Right cardiac atrium (tissue), 5 donors: Measurements from ENCODE around the gene NAA30. TPM values are rescaled to one million over a fixed set of nuclear protein-coding genes. Genes with fewer than 3 reads are reported as not detected.
"Not testable (repeated sequence)": the region's sequence is repeated elsewhere in the genome, so short reads cannot be mapped to it uniquely, and the experiment has no call there.

ENCODE experiments used
- ATAC-seq, 2 donors: fragments of 200-7000 bp; cut with Tn5 transposase; one replicate each; pipeline versions ENCODE4 v1.8.0 to v1.9.1; 2020; ENCODE audit warnings: moderate library complexity in 2 of 2, mild to moderate bottlenecking in 1 of 2
- DNase-seq, 3 donors: peaks; one replicate each; pipeline ENCODE4 v3.0.0-alpha.2; 2020
- H3K27ac ChIP-seq: one replicate; pipeline ENCODE4 v1.5.1; 2013; ENCODE audit warnings: mild to moderate bottlenecking, low read length, control low read depth, moderate library complexity
- H3K27me3 ChIP-seq: one replicate; pipeline ENCODE4 v1.6.1; 2013; ENCODE audit not compliant: control insufficient read depth, insufficient read depth
- H3K4me1 ChIP-seq: one replicate; pipeline ENCODE4 v1.6.1; 2013; ENCODE audit warnings: low read length; ENCODE audit not compliant: control insufficient read depth, insufficient read depth
- H3K4me3 ChIP-seq: one replicate; pipeline ENCODE4 v1.5.1; 2013; ENCODE audit warnings: low read length, control low read depth
- H3K9me3 ChIP-seq: one replicate; pipeline ENCODE4 v1.6.1; 2013; ENCODE audit warnings: low read length; ENCODE audit not compliant: control insufficient read depth
- WGBS: extraction: QIAGEN DNeasy Blood & Tissue Kit; methylation state at CpG from one replicate; pipeline ENCODE4 v1.1.7; 2013; 5-methylcytosine and 5-hydroxymethylcytosine counted together
- intact Hi-C, 4 donors: fragments of 100-400 bp; cut with DNase I; formaldehyde crosslinking; loops; one replicate each; pipeline versions ENCODE4 v1.11.0 to v1.14.0; 2022 to 2023
- long read RNA-seq, 4 donors: library from polyadenylated mRNA; unstranded; transcript quantifications; one replicate each; pipeline ENCODE4 v2.0.0, GENCODE V29; 2020 to 2021
- polyA plus RNA-seq: library from polyadenylated mRNA; stranded (reverse); fragments of 200-250 nt; gene quantifications from one replicate; pipeline ENCODE4 v1.2.3, GENCODE V29; 2013
- total RNA-seq, 4 donors: library from RNA; stranded (reverse); fragmentation: NEBNext Ultra II Directional; extraction: Animal tissue kit (Norgen Biotek cat#: 25700); gene quantifications; one replicate each; pipeline ENCODE4 v1.2.1, GENCODE V29; 2021
- donor health status: healthy with polysubstance abuse.
- donor health status: DM: no; HTN: yes; CAD: no.
- donor health status: DM: no; HTN: no; CAD: no.
- donor health status: DM: no; HTN: yes; CAD: no; lungs with severe emphysema.
- donor health status: DM: yes; HTN: yes; CAD: no.

Gene NAA30
- total RNA-seq = 10 to 100 TPM; 20.3 to 23.8 (median 23.3) TPM
- 9.1 TPM for polyA plus RNA-seq
- long read RNA-seq, donor 1, full-length matches to known transcripts = 77 of 111 reads
- long read RNA-seq, donor 1, partial matches to known transcripts = 30 of 111 reads
- long read RNA-seq, donor 1, other reads (novel, unspliced or antisense) = 4 of 111 reads
- long read RNA-seq, donor 2, full-length matches to known transcripts = 27 of 38 reads
- long read RNA-seq, donor 2, partial matches to known transcripts = 10 of 38 reads
- long read RNA-seq, donor 2, other reads (novel, unspliced or antisense) = 1 of 38 reads
- long read RNA-seq, donor 3, full-length matches to known transcripts = 18 of 47 reads
- long read RNA-seq, donor 3, partial matches to known transcripts = 24 of 47 reads
- long read RNA-seq, donor 3, other reads (novel, unspliced or antisense) = 5 of 47 reads
- long read RNA-seq, donor 4, full-length matches to known transcripts = 23 of 38 reads
- long read RNA-seq, donor 4, partial matches to known transcripts = 13 of 38 reads
- long read RNA-seq, donor 4, other reads (novel, unspliced or antisense) = 2 of 38 reads

DNA sequence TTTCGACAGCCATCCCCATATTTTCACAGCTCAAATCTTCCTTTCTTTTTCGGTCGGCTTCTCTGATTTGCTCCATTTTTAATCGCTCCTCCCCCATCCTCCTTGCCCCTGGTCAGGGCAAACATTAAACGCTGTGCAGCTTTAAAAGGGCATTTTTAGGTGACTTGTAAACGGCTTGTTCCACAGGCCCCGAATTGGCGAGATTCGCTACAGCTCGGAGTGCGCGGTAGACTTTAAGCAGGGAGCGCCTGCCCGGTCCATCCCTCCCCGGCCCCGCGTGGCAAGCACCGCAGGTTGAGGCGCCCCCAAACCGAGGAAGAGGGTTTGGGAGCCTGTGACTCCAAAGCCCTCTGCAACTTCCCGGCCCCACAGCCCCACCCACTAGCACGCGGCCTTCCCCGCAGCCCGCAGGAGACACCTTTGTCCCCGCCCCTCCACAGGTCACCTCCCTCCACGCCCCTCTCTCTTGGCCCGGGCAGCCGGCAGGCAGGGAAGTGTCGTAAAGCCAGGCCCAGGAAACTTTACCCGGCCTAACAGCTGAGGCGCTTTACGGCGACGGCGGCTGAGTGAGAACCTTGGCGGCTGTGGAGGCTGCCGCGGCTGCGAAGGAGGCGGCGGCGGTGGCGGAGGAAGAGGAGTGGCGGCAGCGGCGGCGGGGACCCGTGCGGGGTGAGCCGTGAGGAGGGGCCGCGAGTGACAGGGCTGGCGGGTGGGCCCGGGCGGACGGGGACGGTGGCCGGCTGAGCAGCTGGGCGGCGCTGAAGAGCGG lies at the start of gene NAA30:
TSS of gene NAA30 (plus strand) at position 550 of the 769 bp plus-strand sequence. CDS start 372 bp downstream, outside the sequence.
- Histone ChIP-seq H3K4me3 (peak within 1 kb of the TSS; percentile 70), H3K4me1 (peaks cover 3% of the 10 kb centered on the region), H3K9me3 (no peaks in the 10 kb centered on the region), H3K27me3 (no peaks in the 10 kb centered on the region), H3K27ac (peak within 1 kb of the TSS; percentile 64)
- WGBS = under 1% methylated on average over 62 of the region's 62 CpGs
- intact Hi-C loops = no loop called here
- ATAC-seq (peak; percentile 97 to 98), DNase-seq (peak; percentile 95 to 98 (median 97))

DNA sequence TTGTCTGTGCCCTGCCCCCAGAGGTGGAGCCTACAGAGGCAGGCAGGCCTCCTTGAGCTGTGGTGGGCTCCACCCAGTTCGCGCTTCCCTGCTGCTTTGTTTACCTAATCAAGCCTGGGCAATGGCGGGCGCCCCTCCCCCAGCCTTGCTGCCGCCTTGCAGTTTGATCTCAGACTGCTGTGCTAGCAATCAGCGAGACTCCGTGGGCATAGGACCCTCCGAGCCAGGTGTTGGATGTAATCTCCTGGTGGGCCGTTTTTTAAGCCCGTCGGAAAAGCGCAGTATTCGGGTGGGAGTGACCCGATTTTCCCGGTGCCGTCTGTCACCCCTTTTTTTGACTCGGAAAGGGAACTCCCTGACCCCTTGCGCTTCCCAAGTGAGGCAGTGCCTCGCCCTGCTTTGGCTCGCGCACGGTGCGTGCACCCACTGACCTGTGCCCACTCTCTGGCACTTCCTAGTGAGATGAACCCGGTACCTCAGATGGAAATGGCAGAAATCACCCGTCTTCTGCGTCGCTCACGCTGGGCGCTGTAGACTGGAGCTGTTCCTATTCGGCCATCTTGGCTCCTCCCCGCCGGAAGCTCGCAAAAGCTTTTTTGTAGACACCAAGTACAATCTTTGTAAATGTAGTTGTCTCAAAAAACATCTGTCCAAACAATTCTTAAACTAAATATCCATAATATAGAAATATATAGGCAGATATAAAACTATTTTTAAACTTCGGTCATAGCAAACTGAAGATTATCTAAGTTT lies 46.7 kb upstream of the NAA30 start:
- H3K27ac ChIP-seq, H3K4me1 ChIP-seq, H3K27me3 ChIP-seq, intact Hi-C loops, ATAC-seq, H3K4me3 ChIP-seq, DNase-seq, H3K9me3 ChIP-seq: not testable (repeated sequence)
- WGBS = 72% methylated on average over 33 of the region's 34 CpGs

GRCh38 chr14:57345106-57345505 lies 45.3 kb upstream of the NAA30 start:
- ATAC-seq = no peak
- WGBS = 83% methylated on average over 9 of the region's 9 CpGs
- H3K27me3 ChIP-seq = no peaks in the 10 kb centered on the region
- intact Hi-C loops = no loop called here
- H3K4me3 ChIP-seq = no peak overlapping the region
- no peaks in the 10 kb centered on the region for H3K9me3 ChIP-seq
- no peaks in the 10 kb centered on the region for H3K4me1 ChIP-seq
- no peak overlapping the region for H3K27ac ChIP-seq
- DNase-seq = no peak

- DNase-seq = no peak
- WGBS = 53% methylated on average over 2 of the region's 2 CpGs
- Histone ChIP-seq H3K27ac (no peak overlapping the region), H3K4me3 (no peak overlapping the region), H3K9me3 (no peaks in the 10 kb centered on the region), H3K4me1 (no peaks in the 10 kb centered on the region), H3K27me3 (no peaks in the 10 kb centered on the region)
- intact Hi-C loops = no loop called here
- ATAC-seq = no peak
Observed at GRCh38 chr14:57346741-57347140, 43.6 kb upstream of the NAA30 start.

GRCh38 chr14:57352396-57353170 lies 37.8 kb upstream of the NAA30 start:
- H3K27me3 ChIP-seq = no peaks in the 10 kb centered on the region
- 60% methylated on average over 9 of the region's 9 CpGs for WGBS
- DNase-seq (no peak), ATAC-seq (no peak)
- no peak overlapping the region for H3K27ac ChIP-seq
- H3K9me3 ChIP-seq = no peaks in the 10 kb centered on the region
- intact Hi-C loops = no loop called here
- no peak overlapping the region for H3K4me3 ChIP-seq
- H3K4me1 ChIP-seq = no peaks in the 10 kb centered on the region

DNA sequence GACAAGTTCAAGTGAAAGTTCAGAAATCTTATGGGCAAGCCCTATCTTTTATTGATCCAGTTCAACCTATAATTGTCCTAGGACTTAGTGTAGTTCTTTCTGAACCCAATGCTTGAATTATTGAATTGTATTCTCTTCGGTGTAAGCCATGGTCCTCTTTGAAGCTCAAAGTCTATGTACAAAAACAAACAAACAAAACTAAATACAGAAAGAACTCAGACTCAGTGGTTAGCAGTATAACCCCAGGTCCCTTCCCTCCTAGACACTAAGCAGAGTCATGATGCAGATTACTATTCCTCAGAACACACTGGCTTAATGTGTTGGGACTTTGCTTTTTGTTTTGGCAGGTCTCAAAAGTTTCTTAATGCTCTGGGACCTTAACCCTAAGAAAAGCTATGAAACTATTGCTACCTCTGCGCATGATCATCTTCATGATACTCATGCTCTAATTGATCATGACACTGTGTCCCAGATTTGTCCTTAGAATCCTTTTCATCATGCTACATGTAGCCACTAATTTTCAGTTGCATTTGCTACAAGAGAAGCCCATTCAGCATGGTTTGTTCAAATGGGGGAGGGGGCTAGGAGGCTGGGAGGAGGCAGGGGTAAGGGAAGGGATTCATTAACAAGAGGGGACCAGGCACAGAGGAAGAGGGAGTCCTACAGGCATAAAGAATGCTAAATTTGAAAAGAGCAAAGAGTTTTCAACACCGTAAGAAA lies 35.1 kb upstream of the NAA30 start:
- no peaks in the 10 kb centered on the region for H3K4me1 ChIP-seq
- no peak overlapping the region for H3K27ac ChIP-seq
- H3K4me3 ChIP-seq = no peak overlapping the region
- no peak for ATAC-seq
- WGBS = 63% methylated on average over 3 of the region's 3 CpGs
- DNase-seq = no peak
- no peaks in the 10 kb centered on the region for H3K27me3 ChIP-seq
- intact Hi-C loops = no loop called here
- no peaks in the 10 kb centered on the region for H3K9me3 ChIP-seq

- ATAC-seq (no peak), DNase-seq (no peak)
- no peaks in the 10 kb centered on the region for H3K27me3 ChIP-seq
- no peak overlapping the region for H3K4me3 ChIP-seq
- no peaks in the 10 kb centered on the region for H3K4me1 ChIP-seq
- intact Hi-C loops = no loop called here
- H3K9me3 ChIP-seq = no peaks in the 10 kb centered on the region
- no peak overlapping the region for H3K27ac ChIP-seq
Observed at GRCh38 chr14:57362361-57362760, 28.0 kb upstream of the NAA30 start.

DNA sequence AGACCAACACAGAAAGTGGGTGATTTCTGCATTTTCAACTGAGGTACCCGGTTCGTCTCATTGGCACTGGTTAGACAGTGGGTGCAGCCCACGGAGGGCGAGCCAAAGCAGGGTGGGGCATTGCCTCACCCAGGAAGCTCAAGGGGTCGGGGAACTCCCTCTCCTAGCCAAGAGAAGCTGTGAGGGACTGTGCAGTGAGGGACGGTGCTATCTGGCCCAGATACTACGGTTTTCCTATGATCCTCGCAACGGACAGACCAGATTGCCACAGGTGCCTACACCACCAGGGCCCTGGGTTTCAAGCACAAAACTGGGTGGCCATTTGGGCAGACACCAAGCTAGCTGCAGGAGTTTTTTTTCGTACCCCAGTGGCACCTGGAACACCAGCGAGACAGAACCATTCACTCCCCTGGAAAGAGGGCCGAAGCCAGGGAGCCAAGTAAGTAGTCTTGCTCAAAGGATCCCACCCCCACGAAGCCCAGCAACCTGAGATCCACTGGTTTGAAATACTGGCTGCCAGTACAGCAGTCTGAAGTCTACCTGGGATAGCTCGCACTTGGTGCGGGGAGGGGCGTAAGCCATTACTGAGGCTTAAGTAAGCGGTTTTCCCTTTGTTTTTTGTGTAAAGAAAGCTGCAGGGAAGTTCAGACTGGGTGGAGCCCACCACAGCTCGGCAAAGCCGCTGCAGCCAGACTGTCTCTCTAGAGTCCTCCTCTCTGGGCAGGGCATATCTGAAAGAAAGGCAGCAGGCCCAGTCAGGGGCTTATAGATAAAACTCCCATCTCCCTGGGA lies 25.5 kb upstream of the NAA30 start:
- intact Hi-C loops = no loop called here
- H3K4me3 ChIP-seq = no peak overlapping the region
- no peaks in the 10 kb centered on the region for H3K9me3 ChIP-seq
- H3K27me3 ChIP-seq = no peaks in the 10 kb centered on the region
- no peak for ATAC-seq
- H3K4me1 ChIP-seq = no peaks in the 10 kb centered on the region
- DNase-seq = no peak
- no peak overlapping the region for H3K27ac ChIP-seq
- WGBS = 68% methylated on average over 19 of the region's 19 CpGs

DNA sequence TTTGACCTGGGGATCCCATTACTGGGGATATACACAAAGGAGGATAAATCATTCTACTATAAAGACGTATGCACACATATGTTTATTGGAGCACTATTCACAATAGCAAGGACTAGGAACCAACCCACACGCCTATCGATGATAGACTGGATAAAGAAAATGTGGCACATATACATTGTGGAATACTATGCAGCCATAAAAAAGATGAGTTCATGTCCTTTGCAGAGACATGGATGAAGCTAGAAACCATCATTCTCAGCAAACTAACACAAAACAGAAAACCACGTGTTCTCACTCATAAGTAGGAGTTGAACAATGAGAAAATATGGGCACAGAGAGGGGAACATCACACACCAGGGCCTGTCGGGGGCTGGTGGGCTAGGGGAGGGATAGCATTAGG lies 20.2 kb upstream of the NAA30 start:
- H3K9me3 ChIP-seq, H3K4me1 ChIP-seq, H3K27me3 ChIP-seq, ATAC-seq, DNase-seq, H3K4me3 ChIP-seq, intact Hi-C loops, H3K27ac ChIP-seq: not testable (repeated sequence)
- WGBS = 96% methylated on average over 5 of the region's 5 CpGs
